NCI-H2107 treated with DMSO at 0.1 percent for 48 hours (cell line): ENCODE measurements around the gene GABPB2.

Source experiments
- DNase-seq: peaks from one replicate; lab custom pipeline; 2025; ENCODE audit not compliant: unreplicated experiment; lab: John Stamatoyannopoulos, UW

Gene GABPB2

GRCh38 chr1:151070474-151071276, at the start of gene GABPB2:
Gene GABPB2 (plus strand): TSS chr1:151070761. CDS start chr1:151088190, 17,429 bp downstream.
- peak; percentile 93 for DNase-seq

- peak; percentile 58 for DNase-seq
Observed at GRCh38 chr1:151024540-151025146, 45.9 kb upstream of the GABPB2 start.

- DNase-seq: no peak
Observed at GRCh38 chr1:151026460-151026859, 44.1 kb upstream of the GABPB2 start.

- DNase-seq: no peak
Observed at GRCh38 chr1:151032164-151032563, 38.4 kb upstream of the GABPB2 start.

GRCh38 chr1:151035167-151035566, 35.4 kb upstream of the GABPB2 start:
- DNase-seq: no peak

GRCh38 chr1:151036356-151036755, 34.2 kb upstream of the GABPB2 start, which contains the start of gene BNIPL:
Gene BNIPL (plus strand): TSS chr1:151036586. CDS start chr1:151036726, 140 bp downstream.
- DNase-seq: no peak

- no peak for DNase-seq
Observed at GRCh38 chr1:151037032-151037431, 33.5 kb upstream of the GABPB2 start.

GRCh38 chr1:151039521-151039920, 31.0 kb upstream of the GABPB2 start:
- no peak for DNase-seq

GRCh38 chr1:151043163-151043562, 27.4 kb upstream of the GABPB2 start:
- DNase-seq: no peak

GRCh38 chr1:151047591-151047924, 23.0 kb upstream of the GABPB2 start, which contains the start of gene C1orf56:
Gene C1orf56 (plus strand): TSS chr1:151047751. CDS start chr1:151047848, 97 bp downstream.
- peak; percentile 34 for DNase-seq

- peak; percentile 61 for DNase-seq
Observed at GRCh38 chr1:151047925-151048644, 22.5 kb upstream of the GABPB2 start.

- no peak for DNase-seq
Observed at GRCh38 chr1:151048645-151049032, 21.9 kb upstream of the GABPB2 start.

- DNase-seq: no peak
Observed at GRCh38 chr1:151049458-151049857, 21.1 kb upstream of the GABPB2 start.

- no peak for DNase-seq
Observed at GRCh38 chr1:151050051-151050688, 20.4 kb upstream of the GABPB2 start.

- DNase-seq: no peak
Observed at GRCh38 chr1:151051356-151052009, 19.1 kb upstream of the GABPB2 start.

- DNase-seq: no peak
Observed at GRCh38 chr1:151054971-151055547, 15.5 kb upstream of the GABPB2 start.

GRCh38 chr1:151055581-151055980, 15.0 kb upstream of the GABPB2 start:
- DNase-seq: no peak

- DNase-seq: no peak
Observed at GRCh38 chr1:151056149-151056548, 14.4 kb upstream of the GABPB2 start.

GRCh38 chr1:151058692-151059091, 11.9 kb upstream of the GABPB2 start:
- peak; percentile 11 for DNase-seq
